Smooth muscle cell of the coronary artery (primary cell): ENCODE measurements around the gene HAUS3. TPM values are rescaled to one million over a fixed set of nuclear protein-coding genes. Genes with fewer than 3 reads are reported as not detected.

Experiments
- total RNA-seq: library from RNA; depleted of rRNA; stranded (reverse); fragments of >200 nt; gene quantifications from 2 replicates; pipeline ENCODE4 v1.2.3, GENCODE V29; 2014; ENCODE audit warnings: low replicate concordance

The HAUS3 gene, protein sequence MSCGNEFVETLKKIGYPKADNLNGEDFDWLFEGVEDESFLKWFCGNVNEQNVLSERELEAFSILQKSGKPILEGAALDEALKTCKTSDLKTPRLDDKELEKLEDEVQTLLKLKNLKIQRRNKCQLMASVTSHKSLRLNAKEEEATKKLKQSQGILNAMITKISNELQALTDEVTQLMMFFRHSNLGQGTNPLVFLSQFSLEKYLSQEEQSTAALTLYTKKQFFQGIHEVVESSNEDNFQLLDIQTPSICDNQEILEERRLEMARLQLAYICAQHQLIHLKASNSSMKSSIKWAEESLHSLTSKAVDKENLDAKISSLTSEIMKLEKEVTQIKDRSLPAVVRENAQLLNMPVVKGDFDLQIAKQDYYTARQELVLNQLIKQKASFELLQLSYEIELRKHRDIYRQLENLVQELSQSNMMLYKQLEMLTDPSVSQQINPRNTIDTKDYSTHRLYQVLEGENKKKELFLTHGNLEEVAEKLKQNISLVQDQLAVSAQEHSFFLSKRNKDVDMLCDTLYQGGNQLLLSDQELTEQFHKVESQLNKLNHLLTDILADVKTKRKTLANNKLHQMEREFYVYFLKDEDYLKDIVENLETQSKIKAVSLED
- total RNA-seq: 2.7 and 5.3 TPM in 2 replicates

DNA sequence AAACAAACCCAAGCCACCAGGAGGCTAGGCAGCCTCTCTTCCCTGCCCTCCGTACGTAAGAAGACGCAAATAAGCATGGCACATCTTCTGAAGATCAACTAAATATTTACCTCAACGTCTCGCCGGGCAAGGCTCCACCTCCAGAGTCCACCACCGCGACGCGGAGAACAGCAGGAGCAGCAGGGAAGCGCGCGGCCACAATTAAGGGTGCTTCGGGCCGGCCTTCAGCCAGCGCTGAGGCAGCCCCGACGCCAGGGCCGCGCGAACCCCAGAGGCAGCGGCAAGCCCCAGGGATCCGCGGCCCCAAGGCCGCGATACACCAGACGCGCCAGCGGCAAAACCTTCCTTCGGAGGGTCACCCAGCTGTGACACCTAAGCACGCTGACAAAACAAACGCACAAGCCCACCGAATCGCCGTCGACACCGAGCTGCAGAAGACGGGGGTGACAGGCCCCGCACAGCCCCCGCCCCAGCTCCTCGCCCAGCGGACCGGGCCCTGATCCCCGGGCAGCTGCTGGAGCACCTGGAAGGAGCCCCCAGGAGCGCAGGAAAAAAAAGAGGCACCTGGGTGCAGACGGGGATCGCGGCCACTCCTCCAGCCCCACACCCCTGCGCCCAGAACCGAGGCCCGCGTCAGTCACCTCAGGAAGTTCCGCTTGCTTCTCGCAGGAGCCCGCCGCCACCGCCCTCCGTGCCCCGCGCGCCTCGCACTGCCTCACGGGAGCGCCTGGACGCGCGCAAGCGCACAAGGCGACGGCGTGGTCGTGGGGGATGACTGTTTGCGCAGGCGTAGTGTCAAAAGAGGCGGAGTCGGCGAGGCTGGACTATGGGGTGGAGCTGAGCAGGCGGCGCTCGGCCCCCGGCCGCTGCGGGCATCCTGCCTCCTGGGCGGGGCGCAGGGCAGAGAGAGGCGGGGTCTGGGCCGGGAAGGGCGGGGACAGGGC is at the start of gene HAUS3, which contains the start of gene POLN:
Gene HAUS3, minus strand, starts transcription at position 712 of the 944 bp plus-strand sequence. CDS start 1,175 bp downstream, outside the sequence.
Gene POLN, minus strand, starts transcription at position 712 of the 944 bp plus-strand sequence. CDS start 12,890 bp downstream, outside the sequence.

DNA sequence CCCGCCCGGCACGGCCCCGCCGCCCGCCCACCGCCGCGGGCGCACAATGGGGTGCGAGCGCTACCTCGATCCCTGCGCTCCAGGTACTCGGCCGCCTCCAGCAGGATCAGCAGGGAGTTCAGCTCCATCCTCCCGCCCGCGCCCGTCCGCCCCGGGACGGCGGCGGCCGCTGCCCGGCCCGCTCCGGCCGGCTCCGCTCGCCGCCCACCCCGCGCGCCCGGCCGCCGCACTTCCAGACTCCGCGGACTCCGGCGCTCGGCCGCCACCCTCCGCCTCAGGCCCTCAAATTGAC is 19.9 kb upstream of the HAUS3 start, which contains the start of gene MXD4:
Gene MXD4, minus strand, starts transcription at position 257 of the 292 bp plus-strand sequence. Its CDS starts 129 bp downstream, at position 128.

Other genes with a start within 250 kb of the HAUS3 start
- 12.6 and 14.9 TPM in 2 replicates for gene NELFA, start 233.1 kb downstream of the HAUS3 start, total RNA-seq
- gene NAT8L, start 182.8 kb downstream of the HAUS3 start, total RNA-seq: under 0.01 and 0.12 TPM in 2 replicates
- gene POLN, start within 50 bp of the HAUS3 start, total RNA-seq: 2.4 and 5.6 TPM in 2 replicates
- 34.5 and 65.7 TPM in 2 replicates for gene MXD4, start 20.0 kb upstream of the HAUS3 start, total RNA-seq
- 5.9 and 12.2 TPM in 2 replicates for gene ZFYVE28, start 176.5 kb upstream of the HAUS3 start, total RNA-seq
- gene CFAP99, start 176.8 kb upstream of the HAUS3 start, total RNA-seq: not detected in 2 replicates
- gene RNF4, start 227.0 kb upstream of the HAUS3 start, total RNA-seq: 34.5 and 38.0 TPM in 2 replicates